PC-3 (cell line): ENCODE data around the gene TMEM141.

ENCODE experiments used
- EZH2 ChIP-seq: fragments of 300-600 bp; sonication (generic); IDR thresholded peaks from one replicate; pipeline ENCODE4 v1.6.1; 2017; ENCODE audit warnings: antibody characterized with exemption, mild to moderate bottlenecking, low read length; ENCODE audit not compliant: unreplicated experiment
- EZH2phosphoT487 ChIP-seq: fragments of 300-600 bp; sonication (generic); IDR thresholded peaks from 2 replicates; pipeline ENCODE4 v1.6.1; 2018; ENCODE audit warnings: mild to moderate bottlenecking, antibody characterized with exemption, low read length, borderline replicate concordance
- TF ChIP-seq, protein P1 (sequence below): fragments of 300-600 bp; sonication (generic); conservative IDR thresholded peaks from 2 replicates; pipeline ENCODE4 v1.5.1; 2017; ENCODE audit warnings: antibody characterized with exemption, low read depth, mild to moderate bottlenecking, low read length

DNA sequence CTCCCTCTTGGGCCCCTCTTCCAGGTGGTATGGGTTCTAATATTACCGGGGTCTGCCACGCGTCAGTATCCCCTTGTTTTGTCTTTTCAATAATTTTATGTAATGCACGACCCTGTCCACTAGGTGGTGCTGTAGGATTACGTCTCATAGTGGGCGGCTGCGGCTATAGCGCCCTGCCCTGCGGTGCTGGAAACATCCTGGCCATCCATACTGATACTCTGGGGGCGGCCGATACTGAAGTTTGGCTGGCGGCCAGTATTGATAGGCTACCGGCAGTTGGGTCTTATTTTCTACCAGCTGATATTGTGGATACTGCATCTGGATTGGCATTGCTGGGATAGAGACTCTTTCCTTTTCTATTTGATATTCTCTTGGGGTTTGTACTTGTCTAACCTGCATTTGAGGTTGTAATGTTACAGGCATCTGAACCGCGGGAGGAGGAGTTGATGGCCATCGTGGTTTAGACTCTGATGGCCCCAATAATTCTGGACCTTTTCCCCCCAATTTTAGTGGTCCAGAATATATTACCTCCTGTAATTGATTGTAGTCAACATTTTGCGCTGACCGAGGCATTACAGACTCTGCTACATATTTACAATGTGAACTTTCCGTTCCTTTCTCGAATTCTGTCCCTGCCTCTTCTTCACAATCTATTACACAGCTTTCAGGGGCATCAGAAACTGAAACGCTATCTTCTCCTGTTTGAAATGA is 3.3 kb upstream of the TMEM141 start:
- TF ChIP-seq, protein P1, sequence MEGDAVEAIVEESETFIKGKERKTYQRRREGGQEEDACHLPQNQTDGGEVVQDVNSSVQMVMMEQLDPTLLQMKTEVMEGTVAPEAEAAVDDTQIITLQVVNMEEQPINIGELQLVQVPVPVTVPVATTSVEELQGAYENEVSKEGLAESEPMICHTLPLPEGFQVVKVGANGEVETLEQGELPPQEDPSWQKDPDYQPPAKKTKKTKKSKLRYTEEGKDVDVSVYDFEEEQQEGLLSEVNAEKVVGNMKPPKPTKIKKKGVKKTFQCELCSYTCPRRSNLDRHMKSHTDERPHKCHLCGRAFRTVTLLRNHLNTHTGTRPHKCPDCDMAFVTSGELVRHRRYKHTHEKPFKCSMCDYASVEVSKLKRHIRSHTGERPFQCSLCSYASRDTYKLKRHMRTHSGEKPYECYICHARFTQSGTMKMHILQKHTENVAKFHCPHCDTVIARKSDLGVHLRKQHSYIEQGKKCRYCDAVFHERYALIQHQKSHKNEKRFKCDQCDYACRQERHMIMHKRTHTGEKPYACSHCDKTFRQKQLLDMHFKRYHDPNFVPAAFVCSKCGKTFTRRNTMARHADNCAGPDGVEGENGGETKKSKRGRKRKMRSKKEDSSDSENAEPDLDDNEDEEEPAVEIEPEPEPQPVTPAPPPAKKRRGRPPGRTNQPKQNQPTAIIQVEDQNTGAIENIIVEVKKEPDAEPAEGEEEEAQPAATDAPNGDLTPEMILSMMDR: peak; percentile 80
- no peak for TF ChIP-seq EZH2
- no peak for TF ChIP-seq EZH2phosphoT487
